Urothelium cell line (cell line): ENCODE results near the gene CRHR2.
A peak's percentile ranks its signal among the peaks of the same experiment; 100 is the strongest.

Experiments used
- DNase-seq: peaks from one replicate; pipeline ENCODE4 v3.0.0; 2011; ENCODE audit warnings: low spot score, mixed read lengths
- FAIRE-seq: peaks from 2 replicates; lab custom pipeline; 2011; peaks lifted over from hg19 to GRCh38; lab: Jason Lieb, UNC

The CRHR2 gene

GRCh38 chr7:30683816-30684215, 1.6 kb upstream of the CRHR2 start:
- FAIRE-seq (peak; percentile 5), DNase-seq (no peak)

- DNase-seq = no peak
- FAIRE-seq = no peak
Observed at GRCh38 chr7:30683306-30683705, 1.1 kb upstream of the CRHR2 start.

- no peak for FAIRE-seq
- no peak for DNase-seq
Observed at GRCh38 chr7:30681815-30682211, 443 bp downstream of the CRHR2 start.

- FAIRE-seq (no peak), DNase-seq (no peak)
Observed at GRCh38 chr7:30681331-30681797, 892 bp downstream of the CRHR2 start.

GRCh38 chr7:30679664-30680063, 2.6 kb downstream of the CRHR2 start:
- DNase-seq = no peak
- FAIRE-seq = no peak

GRCh38 chr7:30678805-30679204, 3.5 kb downstream of the CRHR2 start:
- FAIRE-seq = no peak
- DNase-seq = no peak

- FAIRE-seq (no peak), DNase-seq (no peak)
Observed at GRCh38 chr7:30674876-30675275, 7.4 kb downstream of the CRHR2 start.

GRCh38 chr7:30674420-30674819, 7.8 kb downstream of the CRHR2 start:
- no peak for DNase-seq
- no peak for FAIRE-seq

- peak; percentile 83 for DNase-seq
- FAIRE-seq = peak; percentile 65
Observed at GRCh38 chr7:30671793-30672465, 10.3 kb downstream of the CRHR2 start.

GRCh38 chr7:30668102-30668501, 14.2 kb downstream of the CRHR2 start:
- FAIRE-seq (no peak), DNase-seq (no peak)

- no peak for DNase-seq
- FAIRE-seq = no peak
Observed at GRCh38 chr7:30667172-30667571, 15.1 kb downstream of the CRHR2 start.

- DNase-seq = no peak
- no peak for FAIRE-seq
Observed at GRCh38 chr7:30665449-30665848, 16.8 kb downstream of the CRHR2 start.

- no peak for FAIRE-seq
Observed at GRCh38 chr7:30665043-30665442, 17.2 kb downstream of the CRHR2 start.

GRCh38 chr7:30664184-30664885, 17.9 kb downstream of the CRHR2 start:
- DNase-seq = no peak
- no peak for FAIRE-seq

More at GRCh38 chr7:30665043-30665442, 17.2 kb downstream of the CRHR2 start:
- no peak for DNase-seq

- no peak for FAIRE-seq
- DNase-seq = no peak
Observed at GRCh38 chr7:30663414-30663813, 18.8 kb downstream of the CRHR2 start.

- FAIRE-seq (no peak), DNase-seq (no peak)
Observed at GRCh38 chr7:30662431-30662939, 19.8 kb downstream of the CRHR2 start.

GRCh38 chr7:30661926-30662325, 20.3 kb downstream of the CRHR2 start:
- no peak for DNase-seq
- no peak for FAIRE-seq

- no peak for FAIRE-seq
- DNase-seq = no peak
Observed at GRCh38 chr7:30660331-30661255, 21.7 kb downstream of the CRHR2 start.

GRCh38 chr7:30659312-30659711, 22.9 kb downstream of the CRHR2 start:
- DNase-seq = no peak
- no peak for FAIRE-seq

- DNase-seq (no peak), FAIRE-seq (peak; percentile 37)
Observed at GRCh38 chr7:30658479-30659074, 23.7 kb downstream of the CRHR2 start.

GRCh38 chr7:30657131-30657530, 25.1 kb downstream of the CRHR2 start:
- FAIRE-seq = no peak
- DNase-seq = no peak
